SK-N-SH (cell line): Measurements from ENCODE around the gene ADAMTS1.

Experiments
- EP300 ChIP-seq, 2 experiments: IDR thresholded peaks; 2 replicates each; pipeline versions ENCODE4 v1.4.0 to v1.6.1; 2012; ENCODE audit warnings: borderline replicate concordance in 1 of 2, low read depth in 1 of 2, low read length in 1 of 2
- GABPA ChIP-seq: IDR thresholded peaks from 2 replicates; pipeline ENCODE4 v1.4.0; 2012; ENCODE audit warnings: low read depth, mild to moderate bottlenecking
- POLR2AphosphoS5 ChIP-seq: IDR thresholded peaks from 2 replicates; pipeline ENCODE4 v1.6.1; 2012; ENCODE audit warnings: low read depth, low read length
- RAD21 ChIP-seq: IDR thresholded peaks from 2 replicates; pipeline ENCODE4 v1.6.1; 2012; ENCODE audit warnings: mild to moderate bottlenecking, low read length
- RXRA ChIP-seq: IDR thresholded peaks from 2 replicates; pipeline ENCODE4 v1.4.0; 2012; ENCODE audit warnings: low read depth, mild to moderate bottlenecking, borderline replicate concordance
- SMC3 ChIP-seq: IDR thresholded peaks from 2 replicates; pipeline ENCODE4 v1.6.1; 2012; ENCODE audit warnings: low read depth, low read length, improper control_type of control experiment
- TEAD4 ChIP-seq: IDR thresholded peaks from 2 replicates; pipeline ENCODE4 v1.4.0; 2012; ENCODE audit warnings: mild to moderate bottlenecking, borderline replicate concordance; ENCODE audit not compliant: insufficient read depth
- USF2 ChIP-seq: fragments of 150-350 bp; IDR thresholded peaks from 2 replicates; pipeline ENCODE4 v1.6.1; 2017; ENCODE audit warnings: antibody characterized with exemption, low read length, low read depth, borderline replicate concordance
- ZBTB33 ChIP-seq: IDR thresholded peaks from 2 replicates; pipeline ENCODE4 v1.4.0; 2012; ENCODE audit warnings: low read depth, borderline replicate concordance
- TF ChIP-seq, protein P1 (sequence below): fragments of 200-600 bp; sonication (generic); IDR thresholded peaks from 2 replicates; pipeline ENCODE4 v1.6.1; 2017; ENCODE audit warnings: antibody characterized with exemption, mild to moderate bottlenecking, moderate library complexity
- TF ChIP-seq, protein P2 (sequence below): IDR thresholded peaks from 2 replicates; pipeline ENCODE4 v1.6.1; 2012; ENCODE audit warnings: mild to moderate bottlenecking, low read depth, low read length, moderate library complexity

- TF ChIP-seq RXRA (no peak), TEAD4 (no peak), GABPA (no peak), USF2 (no peak), EP300 (IDR thresholded peaks at IDR 0.05; ENCODE audit: borderline replicate concordance in 1 of 2, low read depth in 1 of 2, low read length in 1 of 2) (no peak), RAD21 (no peak), SMC3 (no peak), ZBTB33 (no peak), POLR2AphosphoS5 (no peak)
- TF ChIP-seq, protein P1, sequence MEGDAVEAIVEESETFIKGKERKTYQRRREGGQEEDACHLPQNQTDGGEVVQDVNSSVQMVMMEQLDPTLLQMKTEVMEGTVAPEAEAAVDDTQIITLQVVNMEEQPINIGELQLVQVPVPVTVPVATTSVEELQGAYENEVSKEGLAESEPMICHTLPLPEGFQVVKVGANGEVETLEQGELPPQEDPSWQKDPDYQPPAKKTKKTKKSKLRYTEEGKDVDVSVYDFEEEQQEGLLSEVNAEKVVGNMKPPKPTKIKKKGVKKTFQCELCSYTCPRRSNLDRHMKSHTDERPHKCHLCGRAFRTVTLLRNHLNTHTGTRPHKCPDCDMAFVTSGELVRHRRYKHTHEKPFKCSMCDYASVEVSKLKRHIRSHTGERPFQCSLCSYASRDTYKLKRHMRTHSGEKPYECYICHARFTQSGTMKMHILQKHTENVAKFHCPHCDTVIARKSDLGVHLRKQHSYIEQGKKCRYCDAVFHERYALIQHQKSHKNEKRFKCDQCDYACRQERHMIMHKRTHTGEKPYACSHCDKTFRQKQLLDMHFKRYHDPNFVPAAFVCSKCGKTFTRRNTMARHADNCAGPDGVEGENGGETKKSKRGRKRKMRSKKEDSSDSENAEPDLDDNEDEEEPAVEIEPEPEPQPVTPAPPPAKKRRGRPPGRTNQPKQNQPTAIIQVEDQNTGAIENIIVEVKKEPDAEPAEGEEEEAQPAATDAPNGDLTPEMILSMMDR: no peak
- TF ChIP-seq, protein P2, sequence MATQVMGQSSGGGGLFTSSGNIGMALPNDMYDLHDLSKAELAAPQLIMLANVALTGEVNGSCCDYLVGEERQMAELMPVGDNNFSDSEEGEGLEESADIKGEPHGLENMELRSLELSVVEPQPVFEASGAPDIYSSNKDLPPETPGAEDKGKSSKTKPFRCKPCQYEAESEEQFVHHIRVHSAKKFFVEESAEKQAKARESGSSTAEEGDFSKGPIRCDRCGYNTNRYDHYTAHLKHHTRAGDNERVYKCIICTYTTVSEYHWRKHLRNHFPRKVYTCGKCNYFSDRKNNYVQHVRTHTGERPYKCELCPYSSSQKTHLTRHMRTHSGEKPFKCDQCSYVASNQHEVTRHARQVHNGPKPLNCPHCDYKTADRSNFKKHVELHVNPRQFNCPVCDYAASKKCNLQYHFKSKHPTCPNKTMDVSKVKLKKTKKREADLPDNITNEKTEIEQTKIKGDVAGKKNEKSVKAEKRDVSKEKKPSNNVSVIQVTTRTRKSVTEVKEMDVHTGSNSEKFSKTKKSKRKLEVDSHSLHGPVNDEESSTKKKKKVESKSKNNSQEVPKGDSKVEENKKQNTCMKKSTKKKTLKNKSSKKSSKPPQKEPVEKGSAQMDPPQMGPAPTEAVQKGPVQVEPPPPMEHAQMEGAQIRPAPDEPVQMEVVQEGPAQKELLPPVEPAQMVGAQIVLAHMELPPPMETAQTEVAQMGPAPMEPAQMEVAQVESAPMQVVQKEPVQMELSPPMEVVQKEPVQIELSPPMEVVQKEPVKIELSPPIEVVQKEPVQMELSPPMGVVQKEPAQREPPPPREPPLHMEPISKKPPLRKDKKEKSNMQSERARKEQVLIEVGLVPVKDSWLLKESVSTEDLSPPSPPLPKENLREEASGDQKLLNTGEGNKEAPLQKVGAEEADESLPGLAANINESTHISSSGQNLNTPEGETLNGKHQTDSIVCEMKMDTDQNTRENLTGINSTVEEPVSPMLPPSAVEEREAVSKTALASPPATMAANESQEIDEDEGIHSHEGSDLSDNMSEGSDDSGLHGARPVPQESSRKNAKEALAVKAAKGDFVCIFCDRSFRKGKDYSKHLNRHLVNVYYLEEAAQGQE: no peak
These were observed 46.1 kb downstream of the ADAMTS1 start for GRCh38 chr21:26798856-26799751.
